H1 (cell line): Measurements from ENCODE around the gene XCL1. TPM values are rescaled to one million over a fixed set of nuclear protein-coding genes. Genes with fewer than 3 reads are reported as not detected.
A peak's percentile ranks its signal among the peaks of the same experiment; 100 is the strongest.

Experiments
- CTCF ChIA-PET: fragments of 300-600 bp; sonication (Branson Sonifier 250); formaldehyde crosslinking; loops from one replicate; lab custom pipeline; 2021; ENCODE audit not compliant: partially characterized antibody; lab: Charles Lee
- POLR2A ChIA-PET: fragments of 300-600 bp; sonication (Branson Sonifier 250); formaldehyde crosslinking; loops from one replicate; lab custom pipeline; 2021; ENCODE audit warnings: inconsistent platforms; ENCODE audit not compliant: partially characterized antibody; lab: Charles Lee
- DNase-seq, 2 experiments: peaks; one replicate each; pipeline versions ENCODE4 v3.0.0 to v3.0.0-alpha.2; 2010 to 2022; ENCODE audit warnings: low spot score in 2 of 2, low read depth in 1 of 2, mixed read lengths in 1 of 2
- FAIRE-seq: peaks from 2 replicates; lab custom pipeline; 2011; peaks lifted over from hg19 to GRCh38; lab: Jason Lieb, UNC
- H2AFZ ChIP-seq: 2 replicates; pipeline ENCODE4 v1.8.1; 2012; ENCODE audit warnings: low read length, inconsistent platforms
- H2AK5ac ChIP-seq: 2 replicates; pipeline ENCODE4 v1.6.1; 2013; ENCODE audit warnings: low read depth, low read length
- H2BK120ac ChIP-seq: replicated peaks from 2 replicates; pipeline ENCODE3; 2013; ENCODE audit warnings: low read depth, low read length, inconsistent platforms
- H2BK12ac ChIP-seq: 2 replicates; pipeline ENCODE4 v1.6.1; 2013; ENCODE audit warnings: low read depth, low read length
- H2BK15ac ChIP-seq: 2 replicates; pipeline ENCODE4 v1.6.1; 2013; ENCODE audit warnings: low read length
- H2BK20ac ChIP-seq: 2 replicates; pipeline ENCODE4 v1.6.1; 2013; ENCODE audit warnings: low read length
- H2BK5ac ChIP-seq: 2 replicates; pipeline ENCODE4 v1.6.1; 2013; ENCODE audit warnings: low read depth, low read length
- H3K14ac ChIP-seq: 2 replicates; pipeline ENCODE4 v1.6.1; 2013; ENCODE audit warnings: inconsistent platforms; ENCODE audit not compliant: insufficient read length
- H3K18ac ChIP-seq: 2 replicates; pipeline ENCODE4 v1.6.1; 2013; ENCODE audit warnings: low read length; ENCODE audit errors: extremely low read depth
- H3K23ac ChIP-seq: 2 replicates; pipeline ENCODE4 v1.6.1; 2013; ENCODE audit warnings: inconsistent platforms; ENCODE audit not compliant: insufficient read length
- H3K23me2 ChIP-seq: 2 replicates; pipeline ENCODE4 v1.6.1; 2013; ENCODE audit warnings: low read depth, low read length
- H3K27ac ChIP-seq: 2 replicates; pipeline ENCODE4 v1.6.1; 2011; ENCODE audit warnings: low read depth, low read length, inconsistent platforms
- H3K27me3 ChIP-seq, 4 experiments: replicated peaks in 1 of 4; 1 replicate in 1 of 4; 2 replicates in 3 of 4; pipeline versions ENCODE4 v1.6.1 to v1.8.1; 2011 to 2013; ENCODE audit warnings: low read length in 3 of 4, mild to moderate bottlenecking in 3 of 4, inconsistent platforms in 2 of 4, mixed read lengths in 2 of 4, moderate library complexity in 1 of 4; ENCODE audit not compliant: control insufficient read depth in 3 of 4, insufficient read depth in 3 of 4; ENCODE audit errors: extremely low read depth in 1 of 4
- H3K36me3 ChIP-seq, 4 experiments: 2 replicates each; pipeline versions ENCODE4 v1.6.1 to v1.8.1; 2011 to 2013; ENCODE audit warnings: mild to moderate bottlenecking in 4 of 4, low read length in 3 of 4, moderate library complexity in 2 of 4, control low read depth in 1 of 4, inconsistent platforms in 1 of 4; ENCODE audit not compliant: insufficient read depth in 4 of 4, control insufficient read depth in 2 of 4
- H3K4ac ChIP-seq: replicated peaks from 2 replicates; pipeline ENCODE3; 2013; ENCODE audit warnings: low read length, low read depth, mixed read lengths, inconsistent platforms; ENCODE audit not compliant: insufficient read length
- H3K4me1 ChIP-seq, 4 experiments: replicated peaks in 1 of 4; 1 replicate in 1 of 4; 2 replicates in 3 of 4; pipeline versions ENCODE4 v1.6.1 to v1.8.1; 2011 to 2013; ENCODE audit warnings: low read length in 3 of 4, inconsistent platforms in 2 of 4, mixed read lengths in 1 of 4; ENCODE audit not compliant: insufficient read depth in 4 of 4, control insufficient read depth in 3 of 4
- H3K4me2 ChIP-seq, 2 experiments: 2 replicates each; pipeline versions ENCODE4 v1.6.1 to v1.8.1; 2011 to 2013; ENCODE audit warnings: low read depth in 2 of 2, low read length in 2 of 2, control low read depth in 1 of 2, inconsistent platforms in 1 of 2, mild to moderate bottlenecking in 1 of 2; ENCODE audit not compliant: insufficient read depth in 1 of 2
- H3K4me3 ChIP-seq, 4 experiments: fragments of 200-600, 300-600 bp in 1 of 4; sonication (generic), shearing (Covaris generic), sonication (Bioruptor Twin) in 1 of 4; 2 replicates each; pipeline versions ENCODE4 v1.5.1 to v1.8.1; 2011 to 2016; ENCODE audit warnings: low read length in 4 of 4, low read depth in 3 of 4, control low read depth in 2 of 4, inconsistent platforms in 2 of 4, mild to moderate bottlenecking in 2 of 4, mixed read lengths in 1 of 4, moderate library complexity in 1 of 4; ENCODE audit not compliant: insufficient read depth in 2 of 4; ENCODE audit errors: extremely low read depth in 1 of 4
- H3K56ac ChIP-seq: replicated peaks from 2 replicates; pipeline ENCODE3; 2013; ENCODE audit warnings: low read depth, mild to moderate bottlenecking, mixed read lengths, low read length, inconsistent platforms; ENCODE audit not compliant: insufficient read length
- H3K79me1 ChIP-seq: 2 replicates; pipeline ENCODE4 v1.6.1; 2013; ENCODE audit warnings: low read depth, low read length, control low read depth
- H3K79me2 ChIP-seq, 2 experiments: 2 replicates each; pipeline versions ENCODE4 v1.6.1 to v1.8.1; 2012 to 2013; ENCODE audit warnings: low read length in 2 of 2, mild to moderate bottlenecking in 2 of 2, inconsistent platforms in 1 of 2; ENCODE audit not compliant: insufficient read depth in 2 of 2, control insufficient read depth in 1 of 2
- H3K9ac ChIP-seq, 4 experiments: replicated peaks in 1 of 4; 1 replicate in 1 of 4; 2 replicates in 3 of 4; pipeline versions ENCODE4 v1.6.1 to v1.8.1; 2011 to 2013; ENCODE audit warnings: low read depth in 3 of 4, low read length in 3 of 4, control low read depth in 2 of 4, mild to moderate bottlenecking in 2 of 4, moderate library complexity in 2 of 4, inconsistent platforms in 1 of 4; ENCODE audit errors: extremely low read depth in 1 of 4
- H3K9me3 ChIP-seq, 2 experiments: 2 replicates each; pipeline versions ENCODE4 v1.6.1 to v1.8.1; 2012 to 2013; ENCODE audit warnings: mild to moderate bottlenecking in 2 of 2, moderate library complexity in 2 of 2, control low read depth in 1 of 2, inconsistent platforms in 1 of 2, low read depth in 1 of 2, low read length in 1 of 2, mixed read lengths in 1 of 2; ENCODE audit not compliant: insufficient read depth in 2 of 2
- H4K20me1 ChIP-seq, 2 experiments: replicated peaks in 1 of 2; 2 replicates each; pipeline versions ENCODE3 to v1.8.1; 2011 to 2013; ENCODE audit warnings: inconsistent platforms in 2 of 2, low read length in 2 of 2, mild to moderate bottlenecking in 1 of 2; ENCODE audit not compliant: insufficient read depth in 2 of 2, control insufficient read depth in 1 of 2
- H4K5ac ChIP-seq: 2 replicates; pipeline ENCODE4 v1.6.1; 2013; ENCODE audit warnings: low read length, low read depth, mixed read lengths, inconsistent platforms; ENCODE audit not compliant: insufficient read length
- H4K8ac ChIP-seq: 2 replicates; pipeline ENCODE4 v1.8.0; 2013; ENCODE audit warnings: mild to moderate bottlenecking, moderate library complexity, low read length, inconsistent platforms; ENCODE audit not compliant: insufficient read depth; ENCODE audit errors: extremely low read depth
- H4K91ac ChIP-seq: replicated peaks from 2 replicates; pipeline ENCODE3; 2013; ENCODE audit warnings: low read length, mixed read lengths, inconsistent platforms; ENCODE audit not compliant: insufficient read length
- FOSL1 ChIP-seq: IDR thresholded peaks from 2 replicates; pipeline ENCODE4 v1.6.1; 2011; ENCODE audit warnings: mild to moderate bottlenecking, low read depth, low read length, moderate library complexity; ENCODE audit not compliant: insufficient read depth
- TEAD4 ChIP-seq: IDR thresholded peaks from 2 replicates; pipeline ENCODE4 v1.6.1; 2012; ENCODE audit warnings: low read depth, low read length, inconsistent platforms, mixed read lengths
- WGBS, 2 experiments: shearing (Covaris generic) in 1 of 2; methylation state at CpG; one replicate each; pipeline versions ENCODE4 v1.1.6 to v1.1.7; 2013 to 2015; ENCODE audit warnings: low lambda C conversion rate in 2 of 2, mixed read lengths in 2 of 2, inconsistent platforms in 1 of 2, low coverage in 1 of 2, missing lambda C conversion rate in 1 of 2; ENCODE audit not compliant: insufficient replicate concordance in 2 of 2, insufficient coverage in 1 of 2, insufficient read length in 1 of 2; ENCODE audit errors: extremely low coverage in 1 of 2, missing lambda C conversion rate in 1 of 2; 5-methylcytosine and 5-hydroxymethylcytosine counted together
- polyA plus RNA-seq, 7 experiments: library from polyadenylated mRNA; depleted of rRNA in 3 of 7; stranded (reverse) in 5 of 7; unstranded in 2 of 7; fragments of >200 nt in 5 of 7; fragments of 200-250 nt in 2 of 7; gene quantifications; 1 replicate in 5 of 7; 2 replicates in 1 of 7; 4 replicates in 1 of 7; pipeline versions ENCODE4 v1.2.1 to v1.2.3, GENCODE V29; 2011 to 2013; ENCODE audit warnings: missing spikeins in 2 of 7, mixed read lengths in 2 of 7
- total RNA-seq: library from RNA; stranded (reverse); fragmentation: NEBNext Ultra II Directional; extraction: Animal tissue kit (Norgen Biotek cat#: 25700); gene quantifications from 2 replicates; pipeline ENCODE4 v1.2.1, GENCODE V29; 2021

XCL1 gene
- total and polyA plus RNA-seq, 2 of the 8 experiments (the other 6 are each of a cell fraction or from before 2014, with no cell fraction given), result 0.39 to 0.63 TPM

DNA sequence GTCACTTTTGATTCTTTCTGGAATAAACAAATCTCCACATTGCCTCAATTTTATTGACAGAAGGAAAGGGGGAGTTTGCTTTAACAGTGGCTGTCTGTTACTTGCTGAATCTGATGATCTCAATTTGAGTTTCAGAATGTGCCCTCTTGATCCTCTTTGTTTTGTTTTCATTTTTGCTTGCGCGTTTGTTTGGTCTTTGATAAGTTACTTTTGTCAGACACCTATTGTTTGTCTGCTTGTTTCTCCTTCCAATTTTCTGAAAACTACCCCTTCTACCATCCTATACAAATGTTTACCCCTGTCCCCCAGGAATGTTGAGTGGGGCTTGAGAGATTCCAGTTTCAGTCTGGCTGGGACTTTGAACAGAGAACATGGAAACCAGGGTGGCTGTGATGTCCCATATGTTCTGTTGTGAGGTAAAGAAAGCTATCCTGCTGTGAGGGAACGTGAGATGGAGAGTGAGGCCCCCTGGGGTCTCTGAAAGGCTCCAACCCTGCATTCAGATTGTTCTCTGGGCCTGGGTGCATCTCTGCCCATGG is 20.8 kb upstream of the XCL1 start:
- no peaks in the 10 kb centered on the region for H3K36me3 ChIP-seq
- no peak overlapping the region for H2BK15ac ChIP-seq
- TF ChIP-seq FOSL1 (no peak), TEAD4 (peak; percentile 17; the same call in 1 of the 2 replicates)
- H3K27me3 ChIP-seq, result no peaks in the 10 kb centered on the region
- DNase-seq, result no peak
- H2BK120ac ChIP-seq, result no peak overlapping the region
- POLR2A ChIA-PET, result no interaction called here
- H3K79me1 ChIP-seq, result no peaks in the 10 kb centered on the region
- H3K9me3 ChIP-seq, result no peaks in the 10 kb centered on the region
- no peak overlapping the region for H3K14ac ChIP-seq
- H3K9ac ChIP-seq, result no peak overlapping the region
- no peak overlapping the region for H2BK20ac ChIP-seq
- no peak overlapping the region for H4K8ac ChIP-seq
- H3K23me2 ChIP-seq, result no peaks in the 10 kb centered on the region
- no peak overlapping the region for H3K18ac ChIP-seq
- H2BK5ac ChIP-seq, result no peak overlapping the region
- no peak overlapping the region for H3K56ac ChIP-seq
- no peak overlapping the region for H4K91ac ChIP-seq
- no peak overlapping the region for H3K4me3 ChIP-seq
- H2BK12ac ChIP-seq, result no peak overlapping the region
- FAIRE-seq, result no peak
- H3K23ac ChIP-seq, result no peak overlapping the region
- no peak overlapping the region for H3K4ac ChIP-seq
- no peak overlapping the region for H4K5ac ChIP-seq
- CTCF ChIA-PET, result no interaction called here
- no peaks in the 10 kb centered on the region; a peak in 1 of 7 replicates for H3K4me1 ChIP-seq
- H4K20me1 ChIP-seq, result no peaks in the 10 kb centered on the region
- H2AFZ ChIP-seq, result no peak overlapping the region; the same call in 1 of the 2 replicates
- 78% methylated on average over 3 of the region's 3 CpGs; no CpG with 5 or more reads in 1 of the 2 experiments for WGBS, 2 experiments
- H3K79me2 ChIP-seq, result no peaks in the 10 kb centered on the region
- H3K27ac ChIP-seq, result no peak overlapping the region
- H2AK5ac ChIP-seq, result no peak overlapping the region
- H3K4me2 ChIP-seq, result no peak overlapping the region
